Measurements from ENCODE around the gene RHOBTB1. TPM values are rescaled to one million over a fixed set of nuclear protein-coding genes. Genes with fewer than 3 reads are reported as not detected.

RHOBTB1 gene
- total and polyA plus RNA-seq, 12 donors = 4.3 to 20.5 (median 12.3) TPM

DNA sequence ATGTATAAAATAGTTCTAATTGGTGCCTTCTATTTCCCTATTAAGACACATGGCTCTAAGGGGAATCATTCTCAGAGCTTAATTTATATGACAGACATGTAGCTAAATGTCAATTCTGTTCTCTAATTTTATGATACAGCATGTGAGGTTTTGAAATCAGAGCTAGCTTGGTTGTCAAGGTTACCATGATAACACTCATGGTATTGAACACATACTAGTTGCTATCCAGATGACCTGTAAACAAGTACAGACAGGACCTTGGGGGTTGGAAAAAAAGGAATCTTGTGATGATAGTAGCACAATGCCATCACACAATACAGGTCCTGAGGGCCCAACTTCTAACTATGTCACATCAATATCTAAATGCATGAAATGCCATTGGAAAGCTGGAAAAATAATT, 49.2 kb downstream of the RHOBTB1 start:
- H3K9me3 ChIP-seq = no peaks in the 10 kb centered on the region
- H3K36me3 ChIP-seq = peaks cover 0 to 34% (median 0%) of the 10 kb centered on the region in 9 donors
- DNase-seq (no peak), ATAC-seq (no peak)
- TF ChIP-seq, protein P1, sequence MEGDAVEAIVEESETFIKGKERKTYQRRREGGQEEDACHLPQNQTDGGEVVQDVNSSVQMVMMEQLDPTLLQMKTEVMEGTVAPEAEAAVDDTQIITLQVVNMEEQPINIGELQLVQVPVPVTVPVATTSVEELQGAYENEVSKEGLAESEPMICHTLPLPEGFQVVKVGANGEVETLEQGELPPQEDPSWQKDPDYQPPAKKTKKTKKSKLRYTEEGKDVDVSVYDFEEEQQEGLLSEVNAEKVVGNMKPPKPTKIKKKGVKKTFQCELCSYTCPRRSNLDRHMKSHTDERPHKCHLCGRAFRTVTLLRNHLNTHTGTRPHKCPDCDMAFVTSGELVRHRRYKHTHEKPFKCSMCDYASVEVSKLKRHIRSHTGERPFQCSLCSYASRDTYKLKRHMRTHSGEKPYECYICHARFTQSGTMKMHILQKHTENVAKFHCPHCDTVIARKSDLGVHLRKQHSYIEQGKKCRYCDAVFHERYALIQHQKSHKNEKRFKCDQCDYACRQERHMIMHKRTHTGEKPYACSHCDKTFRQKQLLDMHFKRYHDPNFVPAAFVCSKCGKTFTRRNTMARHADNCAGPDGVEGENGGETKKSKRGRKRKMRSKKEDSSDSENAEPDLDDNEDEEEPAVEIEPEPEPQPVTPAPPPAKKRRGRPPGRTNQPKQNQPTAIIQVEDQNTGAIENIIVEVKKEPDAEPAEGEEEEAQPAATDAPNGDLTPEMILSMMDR (IDR thresholded peaks at IDR 0.05) = no peak
- H3K4me3 ChIP-seq = no peak overlapping the region
- no peaks in the 10 kb centered on the region for H3K27me3 ChIP-seq
- H3K27ac ChIP-seq = peak overlapping the region in 6 of 10 donors; percentile 63 to 87 (median 78)
- intact Hi-C loops (cut with DNase I) = loop anchor here in 2 of 10 donors (5.0 to 10.0 kb wide), 2 partner anchors 48 to 50 kb away; partner anchors contain the start of gene RHOBTB1 (in 2 of the 2)
- H3K4me1 ChIP-seq = peaks cover 3 to 47% (median 23%) of the 10 kb centered on the region in 9 donors

- H3K4me1 ChIP-seq = peaks cover 3 to 42% (median 23%) of the 10 kb centered on the region in 9 donors
- H3K36me3 ChIP-seq = peaks cover 0 to 41% (median 6%) of the 10 kb centered on the region in 9 donors
- no peak for DNase-seq
- no peaks in the 10 kb centered on the region for H3K27me3 ChIP-seq
- H3K4me3 ChIP-seq = no peak overlapping the region
- peak overlapping the region in 2 of 10 donors; percentile 4 to 27 for H3K27ac ChIP-seq
- no peak for ATAC-seq
- WGBS, 2 donors = 91 to 92% methylated on average over 3 of the region's 3 CpGs
- TF ChIP-seq, protein P1 (IDR thresholded peaks at IDR 0.05) = no peak
- intact Hi-C loops (cut with DNase I) = loop anchor here in 1 of 10 donors (10.0 kb wide), 1 partner anchor 52 kb away; the partner anchor contains the start of gene RHOBTB1
- no peaks in the 10 kb centered on the region for H3K9me3 ChIP-seq
Measured at GRCh38 chr10:60893231-60893630, 50.8 kb downstream of the RHOBTB1 start.

DNA sequence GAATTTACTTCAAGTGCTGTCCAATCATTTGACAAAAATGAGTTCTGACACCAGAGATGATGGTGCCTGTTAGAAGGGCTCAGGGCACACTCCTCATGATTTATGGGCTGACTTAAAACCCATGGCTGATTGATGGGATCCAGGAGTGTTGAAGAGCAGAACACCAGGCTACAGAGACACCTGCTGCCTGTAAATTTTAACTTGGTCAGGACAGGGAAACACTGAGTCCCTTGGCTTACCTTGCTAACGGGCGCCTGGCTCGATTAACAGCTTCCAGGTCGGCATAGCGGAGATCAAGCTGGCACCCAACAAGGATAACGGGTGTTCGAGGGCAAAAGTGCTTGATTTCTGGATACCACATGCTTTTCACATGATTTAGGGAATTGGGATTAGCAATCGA, 51.4 kb downstream of the RHOBTB1 start:
- TF ChIP-seq, protein P1 (IDR thresholded peaks at IDR 0.05) = no peak
- Histone ChIP-seq H3K27ac (peak overlapping the region in 2 of 10 donors; percentile 4 to 27), H3K4me1 (peaks cover 3 to 42% (median 24%) of the 10 kb centered on the region in 9 donors), H3K27me3 (no peaks in the 10 kb centered on the region), H3K9me3 (no peaks in the 10 kb centered on the region), H3K4me3 (no peak overlapping the region), H3K36me3 (peaks cover 0 to 43% (median 13%) of the 10 kb centered on the region in 9 donors)
- intact Hi-C loops (cut with DNase I) = loop anchor here in 1 of 10 donors (10.0 kb wide), 1 partner anchor 52 kb away; the partner anchor contains the start of gene RHOBTB1
- DNase-seq (no peak), ATAC-seq (peak in 2 of 8 donors; percentile 19 to 36)
- 82% methylated on average over 8 of the region's 8 CpGs for WGBS, 2 donors

DNA sequence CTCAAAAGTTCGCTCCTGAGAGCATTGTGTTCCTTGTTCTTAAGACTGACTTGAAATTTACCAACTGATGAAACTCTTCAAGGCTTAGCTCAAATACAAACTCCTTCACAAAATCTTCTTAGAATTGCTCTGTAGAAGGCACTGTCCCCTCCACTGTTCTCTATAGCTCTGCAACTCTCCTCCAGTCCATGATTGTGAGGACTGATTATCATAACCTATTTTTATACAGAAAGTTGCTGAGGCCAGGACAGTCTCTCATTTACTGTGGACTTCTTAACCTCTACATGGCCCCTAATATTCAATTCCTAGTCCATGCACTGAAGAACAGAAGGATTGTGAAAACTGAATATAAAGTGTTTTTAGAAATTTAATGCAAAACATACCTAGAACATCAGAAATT, 53.2 kb downstream of the RHOBTB1 start:
- H3K27ac ChIP-seq = peak overlapping the region in 2 of 10 donors; percentile 53

More for the DNA sequence above, 53.2 kb downstream of the RHOBTB1 start:
- DNase-seq = no peak
- H3K27me3 ChIP-seq = no peaks in the 10 kb centered on the region
- intact Hi-C loops (cut with DNase I) = loop anchor here in 1 of 10 donors (10.0 kb wide), 1 partner anchor 54 kb away; the partner anchor contains the start of gene RHOBTB1
- peaks cover 0 to 59% (median 16%) of the 10 kb centered on the region in 9 donors for H3K36me3 ChIP-seq
- WGBS, 2 donors = 95 to 98% methylated on average over 1 of the region's 1 CpG
- H3K9me3 ChIP-seq = no peaks in the 10 kb centered on the region
- H3K4me3 ChIP-seq = no peak overlapping the region
- peak in 3 of 8 donors; percentile 35 to 58 (median 43) for ATAC-seq
- peaks cover 0 to 42% (median 14%) of the 10 kb centered on the region in 9 donors for H3K4me1 ChIP-seq
- TF ChIP-seq, protein P1 (IDR thresholded peaks at IDR 0.05) = no peak
